GM12864 (cell line): Measurements from ENCODE around the gene BFSP2.

Experiments used
- DNase-seq: peaks from one replicate; pipeline ENCODE4 v3.0.0-alpha.2; 2011; ENCODE audit warnings: low read depth
- H3K4me3 ChIP-seq: 2 replicates; pipeline ENCODE4 v1.5.1; 2011; ENCODE audit warnings: mild to moderate bottlenecking, low read depth, low read length, control low read depth
- TF ChIP-seq, protein P1 (sequence below): IDR thresholded peaks from 2 replicates; pipeline ENCODE4 v1.5.1; 2011; ENCODE audit warnings: low read depth, mild to moderate bottlenecking, moderate library complexity, low read length, control low read depth, inconsistent platforms; ENCODE audit errors: missing control alignments

The BFSP2 gene

DNA sequence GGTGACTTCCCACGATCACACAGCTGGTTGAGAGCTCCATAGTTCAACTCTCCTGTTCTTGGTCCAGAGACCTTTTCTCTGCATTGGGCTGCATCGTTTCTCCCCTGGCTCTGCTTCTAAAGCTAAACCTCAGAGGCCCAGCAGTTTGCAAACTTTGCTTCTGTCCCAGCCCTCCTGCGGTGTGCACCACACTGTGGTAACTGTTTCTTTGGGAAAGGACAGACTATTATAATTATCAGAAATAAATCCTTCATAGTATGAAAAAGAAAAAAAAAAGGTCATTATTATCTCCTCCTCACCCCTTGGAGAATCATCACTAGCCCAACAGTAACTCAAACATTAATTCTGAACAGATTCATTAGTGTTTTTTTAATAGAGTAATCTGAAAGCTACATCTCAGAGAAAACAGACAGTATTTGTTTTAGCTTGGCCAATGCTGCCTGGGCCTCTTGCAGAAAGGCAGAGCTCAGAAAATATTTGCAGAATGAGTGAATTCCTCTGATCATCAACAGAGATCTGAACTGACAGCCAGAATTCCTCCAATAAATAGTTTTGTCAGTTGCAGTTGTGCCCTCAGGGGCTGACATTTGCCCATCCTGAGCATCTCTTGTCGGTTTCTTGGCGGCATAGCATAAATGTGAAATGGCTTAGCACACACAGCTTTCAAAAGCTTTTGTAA, 52.9 kb downstream of the BFSP2 start:
- TF ChIP-seq, protein P1, sequence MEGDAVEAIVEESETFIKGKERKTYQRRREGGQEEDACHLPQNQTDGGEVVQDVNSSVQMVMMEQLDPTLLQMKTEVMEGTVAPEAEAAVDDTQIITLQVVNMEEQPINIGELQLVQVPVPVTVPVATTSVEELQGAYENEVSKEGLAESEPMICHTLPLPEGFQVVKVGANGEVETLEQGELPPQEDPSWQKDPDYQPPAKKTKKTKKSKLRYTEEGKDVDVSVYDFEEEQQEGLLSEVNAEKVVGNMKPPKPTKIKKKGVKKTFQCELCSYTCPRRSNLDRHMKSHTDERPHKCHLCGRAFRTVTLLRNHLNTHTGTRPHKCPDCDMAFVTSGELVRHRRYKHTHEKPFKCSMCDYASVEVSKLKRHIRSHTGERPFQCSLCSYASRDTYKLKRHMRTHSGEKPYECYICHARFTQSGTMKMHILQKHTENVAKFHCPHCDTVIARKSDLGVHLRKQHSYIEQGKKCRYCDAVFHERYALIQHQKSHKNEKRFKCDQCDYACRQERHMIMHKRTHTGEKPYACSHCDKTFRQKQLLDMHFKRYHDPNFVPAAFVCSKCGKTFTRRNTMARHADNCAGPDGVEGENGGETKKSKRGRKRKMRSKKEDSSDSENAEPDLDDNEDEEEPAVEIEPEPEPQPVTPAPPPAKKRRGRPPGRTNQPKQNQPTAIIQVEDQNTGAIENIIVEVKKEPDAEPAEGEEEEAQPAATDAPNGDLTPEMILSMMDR: no peak
- no peak for DNase-seq
- no peak overlapping the region for H3K4me3 ChIP-seq

GRCh38 chr3:133453383-133453782, 53.5 kb downstream of the BFSP2 start:
- TF ChIP-seq, protein P1: no peak
- DNase-seq: no peak
- no peak overlapping the region for H3K4me3 ChIP-seq

DNA sequence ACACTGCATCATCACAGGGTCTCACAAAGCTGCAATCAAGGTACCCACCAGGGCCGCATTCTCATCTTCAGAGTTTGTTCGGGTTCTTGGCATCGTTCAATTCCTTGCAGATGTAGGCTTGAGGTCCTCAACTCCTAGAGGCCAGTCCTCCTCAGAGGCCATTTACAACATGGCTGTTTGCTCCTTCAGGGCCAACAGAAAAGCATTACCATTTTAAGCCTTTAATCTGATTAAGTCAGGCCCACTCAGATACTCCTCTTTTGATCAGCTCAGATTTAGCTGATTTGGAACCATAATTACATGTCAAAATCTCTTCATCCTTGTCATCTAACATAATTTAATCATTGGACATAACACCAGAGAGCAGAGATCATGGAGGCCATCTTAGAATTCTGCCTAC, 55.4 kb downstream of the BFSP2 start:
- TF ChIP-seq, protein P1: no peak
- DNase-seq: no peak
- no peak overlapping the region for H3K4me3 ChIP-seq

DNA sequence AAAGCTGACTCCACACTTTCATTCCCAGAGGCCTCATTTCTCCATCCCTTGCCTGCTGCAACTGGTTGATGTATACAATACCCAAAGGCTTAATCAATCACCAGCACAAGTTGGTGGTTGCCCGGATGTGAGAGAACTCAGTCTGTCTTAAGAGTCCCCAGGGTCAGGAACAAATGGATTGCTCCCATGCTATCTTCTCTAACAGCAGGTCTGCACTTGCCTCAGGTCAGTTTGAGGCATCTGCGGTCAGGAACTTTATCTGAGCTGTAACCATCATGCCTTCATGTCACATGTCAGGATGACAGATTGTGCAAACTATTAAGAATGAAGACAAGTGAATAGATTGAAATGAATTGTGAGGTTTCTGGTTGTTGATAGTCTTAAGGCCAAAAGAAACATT, 56.1 kb downstream of the BFSP2 start:
- no peak for DNase-seq
- no peak overlapping the region for H3K4me3 ChIP-seq
- TF ChIP-seq, protein P1: no peak

- no peak overlapping the region for H3K4me3 ChIP-seq
- no peak for DNase-seq
- TF ChIP-seq, protein P1: no peak
Observed at GRCh38 chr3:133457025-133457424, 57.2 kb downstream of the BFSP2 start.

DNA sequence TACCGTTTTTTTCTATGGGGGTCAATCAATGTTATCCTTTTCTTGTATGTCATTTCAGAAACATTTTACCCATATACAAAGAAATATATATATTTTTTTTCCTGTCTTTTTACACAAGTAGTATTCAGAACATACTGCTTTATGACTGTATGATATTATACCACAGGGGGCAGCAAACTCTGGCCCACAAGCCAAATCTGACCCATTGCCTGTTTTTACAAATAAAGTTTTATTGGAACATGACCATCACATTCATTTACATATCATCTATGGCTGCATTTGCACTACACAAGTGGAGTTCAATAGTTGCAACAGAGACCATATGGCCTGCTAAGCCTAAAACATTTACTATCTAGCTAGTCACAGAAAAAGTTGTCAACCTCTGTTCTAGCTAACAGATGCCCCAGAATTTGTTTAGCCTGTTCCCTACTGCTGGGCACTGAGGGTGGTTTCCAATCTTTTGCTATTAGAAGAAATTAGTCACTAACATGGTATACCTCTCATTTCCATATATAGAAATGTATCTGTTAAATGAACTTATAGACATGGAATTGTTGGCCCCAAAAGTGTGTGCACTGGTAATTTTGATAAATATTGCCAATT, 57.7 kb downstream of the BFSP2 start:
- TF ChIP-seq, protein P1: peak; percentile 39
- no peak overlapping the region for H3K4me3 ChIP-seq
- no peak for DNase-seq

GRCh38 chr3:133459400-133459799, 59.5 kb downstream of the BFSP2 start:
- no peak for DNase-seq
- no peak overlapping the region for H3K4me3 ChIP-seq
- TF ChIP-seq, protein P1: no peak
